ENCODE results near the gene C2orf76. TPM values are rescaled to one million over a fixed set of nuclear protein-coding genes. Genes with fewer than 3 reads are reported as not detected.

The C2orf76 gene
- total and polyA plus RNA-seq, 2 donors (not counting 1 experiment from before 2014, with no cell fraction given) = 6.9 to 13.6 TPM

DNA sequence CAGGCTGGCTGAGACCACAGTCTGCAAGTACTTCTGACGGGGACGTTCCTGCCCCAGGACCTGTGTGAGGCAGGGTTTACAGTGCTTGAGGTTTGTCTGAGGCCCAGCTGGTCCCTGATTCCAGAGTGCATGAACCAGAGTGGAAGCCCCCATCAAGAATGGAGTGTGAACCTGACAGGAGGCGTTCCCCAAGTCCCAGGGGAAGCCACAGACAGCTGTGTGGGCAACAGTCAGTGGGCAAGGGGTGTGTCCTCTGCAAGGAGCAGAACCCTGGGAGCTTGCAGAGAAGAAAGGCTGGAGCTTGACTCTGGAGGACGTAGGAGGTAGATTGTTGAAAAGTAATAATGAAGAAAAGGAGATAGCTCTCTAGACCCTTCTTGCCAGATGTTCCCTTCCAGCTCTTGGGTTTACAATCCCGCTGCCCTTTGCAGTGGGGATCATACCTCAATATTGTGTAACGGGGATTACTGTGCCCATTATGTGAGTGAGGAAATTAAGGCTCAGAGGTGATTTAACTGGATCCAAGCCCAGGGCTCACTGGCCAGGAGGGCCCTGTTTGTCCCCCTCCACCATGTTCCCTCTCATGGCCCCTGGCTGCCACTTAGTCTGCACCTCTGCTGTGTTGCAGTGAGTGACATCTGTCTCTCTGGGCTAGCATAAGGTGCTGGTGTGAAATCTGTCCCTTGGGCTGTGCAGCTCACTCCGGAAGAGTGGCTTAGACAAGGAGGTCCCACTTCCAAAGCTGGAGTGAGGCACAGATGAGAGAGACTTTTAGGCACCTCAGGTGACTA, 6.3 kb upstream of the C2orf76 start:
- Histone ChIP-seq H3K79me2 (ENCODE audit: control insufficient read depth, insufficient read depth, low read length) (peaks cover 8% of the 10 kb centered on the region), H4K20me1 (ENCODE audit: control insufficient read depth, insufficient read depth, low read length, poor library complexity, severe bottlenecking) (peaks cover 12% of the 10 kb centered on the region), H3K4me2 (replicated peaks; ENCODE audit: low read depth, low read length, poor library complexity, severe bottlenecking) (no peak overlapping the region), H3K9me3 (ENCODE audit: control extremely low read depth in 1 of 3, control insufficient read depth in 2 of 3, insufficient read depth in 1 of 3, low read length in 2 of 3) (peaks cover 0 to 16% (median 5%) of the 10 kb centered on the region in 3 donors), H3K4me1 (ENCODE audit: control insufficient read depth in 2 of 2, insufficient read depth in 2 of 2, low read length in 2 of 2) (peaks cover 4 to 6% of the 10 kb centered on the region in 2 donors), H3K9ac (ENCODE audit: low read length) (no peak overlapping the region), H3K27me3 (replicated peaks in 1 of 4; ENCODE audit: control extremely low read depth in 1 of 4, control insufficient read depth in 3 of 4, insufficient read depth in 4 of 4, low read length in 3 of 4) (no peaks in the 10 kb centered on the region), H3K36me3 (replicated peaks in 1 of 2; ENCODE audit: control extremely low read depth in 1 of 2, control insufficient read depth in 1 of 2, extremely low read depth in 1 of 2, insufficient read depth in 2 of 2, low read length in 1 of 2) (peaks cover 7 to 53% of the 10 kb centered on the region in 2 experiments), H2AFZ (ENCODE audit: insufficient read depth, low read depth, low read length, poor library complexity, severe bottlenecking) (no peak overlapping the region), H3K4me3 (ENCODE audit: control extremely low read depth in 1 of 5, extremely low read depth in 1 of 5, insufficient read depth in 1 of 5, low read depth in 2 of 5, low read length in 4 of 5) (no peak overlapping the region), H3K27ac (ENCODE audit: low read length in 2 of 2) (no peak overlapping the region)
- H3K9me3 Mint-ChIP-seq (ENCODE audit: insufficient read depth) = peaks cover 2% of the 10 kb centered on the region
- no peak for DNase-seq
- ChIA-PET POLR2A (no interaction called here), CTCF (no interaction called here)
- H3K27me3 Mint-ChIP-seq = no peaks in the 10 kb centered on the region
- H3K4me1 Mint-ChIP-seq = peaks cover 14% of the 10 kb centered on the region
- H3K27ac Mint-ChIP-seq = no peak overlapping the region
- TF ChIP-seq EZH2 (IDR thresholded peaks at IDR 0.05; ENCODE audit: borderline replicate concordance, insufficient read depth, low read depth, low read length, poor library complexity, severe bottlenecking) = no peak
- TF ChIP-seq, protein P1, sequence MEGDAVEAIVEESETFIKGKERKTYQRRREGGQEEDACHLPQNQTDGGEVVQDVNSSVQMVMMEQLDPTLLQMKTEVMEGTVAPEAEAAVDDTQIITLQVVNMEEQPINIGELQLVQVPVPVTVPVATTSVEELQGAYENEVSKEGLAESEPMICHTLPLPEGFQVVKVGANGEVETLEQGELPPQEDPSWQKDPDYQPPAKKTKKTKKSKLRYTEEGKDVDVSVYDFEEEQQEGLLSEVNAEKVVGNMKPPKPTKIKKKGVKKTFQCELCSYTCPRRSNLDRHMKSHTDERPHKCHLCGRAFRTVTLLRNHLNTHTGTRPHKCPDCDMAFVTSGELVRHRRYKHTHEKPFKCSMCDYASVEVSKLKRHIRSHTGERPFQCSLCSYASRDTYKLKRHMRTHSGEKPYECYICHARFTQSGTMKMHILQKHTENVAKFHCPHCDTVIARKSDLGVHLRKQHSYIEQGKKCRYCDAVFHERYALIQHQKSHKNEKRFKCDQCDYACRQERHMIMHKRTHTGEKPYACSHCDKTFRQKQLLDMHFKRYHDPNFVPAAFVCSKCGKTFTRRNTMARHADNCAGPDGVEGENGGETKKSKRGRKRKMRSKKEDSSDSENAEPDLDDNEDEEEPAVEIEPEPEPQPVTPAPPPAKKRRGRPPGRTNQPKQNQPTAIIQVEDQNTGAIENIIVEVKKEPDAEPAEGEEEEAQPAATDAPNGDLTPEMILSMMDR (IDR thresholded peaks at IDR 0.05) = no peak
- no peak overlapping the region for H3K4me3 Mint-ChIP-seq
- no peak for ATAC-seq (ENCODE audit: low read depth)
- WGBS (ENCODE audit: insufficient coverage) = 82% methylated on average over 7 of the region's 7 CpGs
- intact Hi-C loops (cut with micrococcal nuclease) = no loop called here

- peaks cover 2% of the 10 kb centered on the region for H3K9me3 Mint-ChIP-seq (ENCODE audit: insufficient read depth)
- Histone ChIP-seq H3K27ac (ENCODE audit: low read length in 2 of 2) (no peak overlapping the region), H3K79me2 (ENCODE audit: control insufficient read depth, insufficient read depth, low read length) (peaks cover 26% of the 10 kb centered on the region), H3K36me3 (replicated peaks in 1 of 2; ENCODE audit: control extremely low read depth in 1 of 2, control insufficient read depth in 1 of 2, extremely low read depth in 1 of 2, insufficient read depth in 2 of 2, low read length in 1 of 2) (peaks cover 7 to 53% of the 10 kb centered on the region in 2 experiments), H3K27me3 (replicated peaks in 1 of 4; ENCODE audit: control extremely low read depth in 1 of 4, control insufficient read depth in 3 of 4, insufficient read depth in 4 of 4, low read length in 3 of 4) (no peaks in the 10 kb centered on the region), H2AFZ (ENCODE audit: insufficient read depth, low read depth, low read length, poor library complexity, severe bottlenecking) (no peak overlapping the region), H3K9me3 (ENCODE audit: control extremely low read depth in 1 of 3, control insufficient read depth in 2 of 3, insufficient read depth in 1 of 3, low read length in 2 of 3) (peaks cover 0 to 16% (median 5%) of the 10 kb centered on the region in 3 donors), H4K20me1 (ENCODE audit: control insufficient read depth, insufficient read depth, low read length, poor library complexity, severe bottlenecking) (peaks cover 17% of the 10 kb centered on the region), H3K9ac (ENCODE audit: low read length) (no peak overlapping the region), H3K4me3 (ENCODE audit: control extremely low read depth in 1 of 5, extremely low read depth in 1 of 5, insufficient read depth in 1 of 5, low read depth in 2 of 5, low read length in 4 of 5) (no peak overlapping the region), H3K4me2 (replicated peaks; ENCODE audit: low read depth, low read length, poor library complexity, severe bottlenecking) (no peak overlapping the region), H3K4me1 (ENCODE audit: control insufficient read depth in 2 of 2, insufficient read depth in 2 of 2, low read length in 2 of 2) (peaks cover 9 to 19% of the 10 kb centered on the region in 2 donors)
- H3K27me3 Mint-ChIP-seq = no peaks in the 10 kb centered on the region
- CTCF ChIA-PET = no interaction called here
- WGBS (ENCODE audit: insufficient coverage) = 99% methylated on average over 5 of the region's 6 CpGs
- H3K4me1 Mint-ChIP-seq = peaks cover 25% of the 10 kb centered on the region
- DNase-seq (no peak), ATAC-seq (ENCODE audit: low read depth) (no peak)
- no peak overlapping the region for H3K27ac Mint-ChIP-seq
- intact Hi-C loops (cut with micrococcal nuclease) = no loop called here
- TF ChIP-seq EZH2 (IDR thresholded peaks at IDR 0.05; ENCODE audit: borderline replicate concordance, insufficient read depth, low read depth, low read length, poor library complexity, severe bottlenecking) = no peak
- TF ChIP-seq, protein P1 (IDR thresholded peaks at IDR 0.05) = no peak
- H3K4me3 Mint-ChIP-seq = no peak overlapping the region
- POLR2A ChIA-PET = no interaction called here
Observed at GRCh38 chr2:119371111-119371510, 4.5 kb upstream of the C2orf76 start.
